HG02870 (cell line): ENCODE data around the gene DSCAML1.
"Not testable (repeated sequence)": the region's sequence is repeated elsewhere in the genome, so short reads cannot be mapped to it uniquely, and the experiment has no call there.

Experiments
- ATAC-seq: cut with Tn5 transposase; IDR thresholded peaks from one replicate; pipeline ENCODE4 v1.9.1; 2021; ENCODE audit warnings: mild to moderate bottlenecking, moderate library complexity; ENCODE audit not compliant: unreplicated experiment

DSCAML1 gene

DNA sequence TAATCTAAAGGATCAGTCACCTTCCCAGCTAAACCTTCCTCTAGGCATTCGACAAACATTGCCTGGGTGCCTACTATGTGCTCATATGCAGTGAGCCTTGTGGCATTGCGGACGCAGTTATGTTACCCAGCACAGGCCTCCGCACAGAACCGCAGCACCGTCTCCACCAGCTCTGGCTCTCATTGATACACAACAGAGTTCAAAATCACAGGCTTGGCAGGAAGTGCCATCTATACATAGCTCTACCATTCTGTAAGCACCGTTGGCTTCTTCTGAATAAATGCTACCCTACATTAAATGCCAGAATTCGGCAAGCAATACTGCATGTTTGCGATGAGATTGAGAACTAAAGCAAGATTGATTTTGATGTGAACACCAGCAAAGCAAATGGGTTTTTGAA is 31.0 kb downstream of the DSCAML1 start:
- ATAC-seq = no peak

DNA sequence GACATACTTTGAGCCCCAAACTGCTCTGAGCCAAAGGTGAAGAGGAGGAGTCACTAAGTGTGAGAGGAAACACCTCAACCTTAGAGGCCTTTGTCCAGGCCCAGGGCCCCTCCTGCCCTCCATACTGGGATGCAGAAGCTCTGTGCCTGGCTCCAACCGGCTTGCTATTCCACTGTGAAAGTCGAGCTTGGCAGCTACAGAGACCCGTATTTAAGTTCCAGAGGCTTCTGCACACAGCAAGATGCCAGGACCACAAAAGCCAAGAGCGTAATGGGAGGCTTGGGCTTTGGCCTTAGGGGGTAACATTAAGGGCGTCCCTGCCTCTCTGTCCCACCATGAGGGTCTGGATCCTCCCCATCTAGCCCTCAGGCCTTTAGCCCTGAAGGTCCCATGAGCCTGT is 31.9 kb downstream of the DSCAML1 start:
- ATAC-seq = no peak

DNA sequence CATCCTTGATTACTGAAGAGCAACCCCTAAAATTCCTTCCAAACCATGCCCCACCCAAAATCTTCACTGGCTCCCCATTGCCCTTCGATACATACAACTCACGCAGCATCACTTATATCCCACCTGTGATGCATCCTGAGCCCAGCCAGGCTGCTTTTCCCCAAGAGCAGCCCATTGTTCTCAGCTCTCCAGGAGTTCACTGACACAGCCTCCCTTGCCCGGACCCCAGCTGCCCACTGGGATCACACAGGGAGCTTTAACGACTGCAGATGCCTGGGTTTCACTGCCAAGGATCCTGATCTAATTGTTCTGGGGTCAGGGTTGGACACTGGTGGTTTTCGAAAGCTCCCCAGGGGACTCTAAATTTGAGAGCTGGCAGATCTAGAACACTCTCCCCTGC is 33.6 kb downstream of the DSCAML1 start:
- not testable (repeated sequence) for ATAC-seq

DNA sequence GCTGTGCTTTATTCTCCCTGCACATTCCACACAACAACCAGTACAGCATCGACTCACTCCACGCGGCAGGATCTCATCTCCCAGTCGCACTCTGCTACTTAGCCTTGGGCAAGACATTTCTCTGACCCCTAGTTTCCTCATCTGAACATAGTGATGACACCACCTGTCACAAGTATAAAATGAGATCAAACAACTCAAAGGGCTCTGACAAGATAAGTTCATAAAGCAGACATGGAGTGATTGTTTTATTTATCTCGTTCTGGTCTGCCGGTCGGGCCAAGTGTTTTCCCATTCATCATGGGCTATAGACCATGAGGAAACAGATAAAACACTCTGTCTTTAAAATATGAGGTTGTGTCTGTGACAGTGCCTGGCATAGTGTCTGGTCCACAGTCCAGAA is 35.0 kb downstream of the DSCAML1 start:
- ATAC-seq = no peak

DNA sequence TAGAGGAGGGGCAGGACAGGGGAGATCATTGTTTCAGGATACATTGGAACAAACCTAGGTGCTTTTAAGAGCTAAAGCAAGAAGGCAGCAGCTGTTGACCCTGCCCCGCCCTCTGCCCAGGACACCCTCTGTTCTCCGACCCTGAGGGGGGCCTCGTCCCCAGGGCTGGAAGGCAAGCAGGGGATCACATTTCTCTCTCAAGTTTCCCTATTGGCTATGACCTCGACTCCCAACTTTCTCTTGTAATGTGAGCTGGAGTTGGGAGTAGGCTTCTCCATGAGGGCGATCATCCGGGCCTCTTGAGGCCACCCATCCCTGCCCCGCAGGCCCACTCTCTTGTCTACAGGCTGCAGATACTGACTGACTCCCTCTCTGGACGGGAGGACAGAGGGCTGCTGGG is 37.7 kb downstream of the DSCAML1 start:
- no peak for ATAC-seq

DNA sequence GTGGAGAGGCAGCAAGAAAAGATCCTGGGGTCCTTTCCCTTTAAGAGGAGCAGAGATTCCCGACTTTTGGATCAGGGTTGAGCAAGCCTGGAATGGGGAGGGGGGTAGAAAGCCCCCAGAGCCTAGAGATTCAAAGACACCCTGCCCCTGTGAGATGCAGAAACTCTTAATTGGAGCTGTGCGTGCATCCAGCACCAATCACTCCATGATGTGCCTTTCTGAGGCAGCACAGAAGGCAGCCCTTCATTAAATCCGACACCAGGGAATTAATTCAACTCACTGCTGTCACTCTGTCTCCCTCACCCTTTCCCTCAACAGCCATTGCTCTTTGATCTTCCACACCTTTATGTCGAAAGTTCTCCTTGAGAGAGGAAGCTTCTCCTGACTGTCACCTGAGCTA is 43.0 kb downstream of the DSCAML1 start:
- no peak for ATAC-seq

DNA sequence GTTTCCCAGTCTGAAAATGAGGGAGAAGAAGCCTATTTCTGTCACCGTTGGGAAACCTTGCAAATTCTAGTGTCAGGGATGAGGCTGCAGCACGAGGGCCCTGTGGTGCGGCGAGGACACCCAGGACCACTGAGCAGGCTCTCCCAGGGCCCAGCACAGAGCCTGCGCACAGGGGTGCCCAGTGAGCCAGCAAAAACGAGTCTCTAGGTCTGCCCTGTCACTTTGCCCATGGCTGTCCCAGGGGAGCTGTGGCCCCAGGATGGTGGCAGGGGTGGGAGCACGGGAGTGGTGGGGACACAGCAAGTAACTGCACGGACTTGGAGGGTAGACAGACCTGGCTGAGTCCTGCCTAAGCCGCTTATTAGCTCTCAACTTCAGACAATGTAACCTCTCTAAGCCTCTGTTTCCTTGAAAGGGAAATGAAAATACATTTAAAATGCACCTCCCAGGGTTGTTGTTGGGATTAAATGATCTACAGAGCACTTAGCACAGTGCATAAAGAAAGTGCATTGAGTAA is 44.2 kb downstream of the DSCAML1 start:
- ATAC-seq = no peak

DNA sequence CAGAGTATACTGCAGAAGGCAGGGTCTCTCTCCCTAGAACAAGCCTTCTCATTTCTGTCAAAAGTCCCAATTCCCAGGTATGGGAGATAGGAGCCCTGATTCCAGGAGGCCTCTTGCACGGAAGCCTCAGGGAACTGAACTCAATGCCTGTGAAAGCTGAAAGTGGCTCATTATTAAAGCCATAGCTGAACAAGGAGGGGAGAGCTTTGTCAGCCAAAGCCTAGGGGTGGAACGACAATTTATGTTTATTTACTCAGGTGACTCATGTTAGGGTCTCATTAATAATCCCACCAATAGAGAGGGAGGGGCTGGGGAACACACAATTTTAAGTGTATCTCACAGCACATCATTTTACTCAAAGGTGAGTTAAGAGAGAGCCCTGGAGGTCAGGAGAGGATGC is 44.9 kb downstream of the DSCAML1 start:
- no peak for ATAC-seq

DNA sequence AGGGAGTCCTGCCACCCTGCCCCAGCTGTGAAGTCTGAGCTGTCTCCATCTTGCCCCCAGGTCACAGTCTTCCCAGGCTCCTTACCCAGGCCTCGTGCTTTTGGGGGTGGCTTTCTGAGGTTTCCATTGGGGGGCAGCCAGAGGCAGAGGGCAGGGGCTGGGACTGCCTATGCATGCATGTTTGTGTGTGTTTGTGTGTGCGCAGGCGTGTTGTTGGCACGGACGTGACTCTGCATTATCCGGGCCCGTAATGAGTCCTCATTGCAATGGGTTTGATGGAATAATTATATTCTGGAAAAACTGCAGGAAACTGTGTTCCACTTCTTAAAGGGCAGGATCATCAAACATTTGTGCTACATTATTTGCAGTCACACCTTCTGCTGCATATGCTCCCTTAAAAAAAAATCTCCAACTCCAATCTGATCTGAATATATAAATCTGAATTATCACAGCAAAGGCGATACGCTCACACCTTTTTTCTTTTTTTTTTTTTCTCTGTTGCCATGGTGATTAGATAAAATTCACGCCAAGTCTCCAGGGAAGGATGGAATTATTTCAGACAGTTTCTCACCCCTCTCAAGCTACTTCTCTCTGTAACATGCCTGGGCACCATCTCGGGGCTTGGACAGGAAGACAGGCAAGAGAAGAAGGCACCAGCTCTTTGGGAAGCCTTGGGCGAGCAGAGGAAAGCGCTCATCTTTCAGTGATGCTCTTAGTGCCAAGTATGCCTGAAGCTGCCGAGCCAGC is 45.9 kb downstream of the DSCAML1 start:
- no peak for ATAC-seq

DNA sequence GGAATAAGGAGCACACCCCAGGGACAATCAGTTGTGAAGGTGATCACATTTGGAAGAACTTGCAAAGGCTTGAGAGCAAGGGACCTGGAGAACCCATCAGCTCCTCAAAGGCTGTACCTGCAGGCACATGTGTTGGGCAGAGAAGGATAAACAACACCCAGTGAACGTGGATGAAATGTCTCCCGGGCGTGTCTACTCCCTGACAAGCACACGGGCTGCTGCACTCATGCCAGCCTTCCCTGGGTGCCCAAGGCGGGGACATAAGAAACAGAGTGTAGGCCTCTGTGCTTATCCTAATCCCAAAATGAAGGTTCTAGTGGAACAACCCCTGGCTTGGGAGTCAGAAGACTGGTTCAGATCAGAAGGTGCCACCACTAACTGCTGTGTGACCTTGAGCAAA is 46.7 kb downstream of the DSCAML1 start:
- no peak for ATAC-seq

DNA sequence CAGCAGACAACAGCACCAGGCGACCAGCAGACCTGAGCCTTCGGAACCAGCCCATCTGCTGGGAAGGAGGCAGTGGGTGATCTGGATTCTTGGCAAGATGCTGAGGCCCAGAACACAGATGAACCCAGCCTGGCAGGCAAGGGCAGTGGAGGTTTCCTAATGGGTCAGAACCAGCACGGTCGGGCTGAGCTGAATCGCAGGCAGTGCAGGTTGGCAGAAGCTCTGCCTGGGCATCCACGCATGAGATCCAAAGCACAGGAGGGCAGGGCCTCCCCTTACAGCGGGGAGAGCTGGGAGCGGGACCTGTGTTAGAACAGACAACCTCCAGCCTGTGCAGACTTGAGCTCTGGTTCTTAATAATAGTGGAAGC is 47.5 kb downstream of the DSCAML1 start:
- no peak for ATAC-seq

DNA sequence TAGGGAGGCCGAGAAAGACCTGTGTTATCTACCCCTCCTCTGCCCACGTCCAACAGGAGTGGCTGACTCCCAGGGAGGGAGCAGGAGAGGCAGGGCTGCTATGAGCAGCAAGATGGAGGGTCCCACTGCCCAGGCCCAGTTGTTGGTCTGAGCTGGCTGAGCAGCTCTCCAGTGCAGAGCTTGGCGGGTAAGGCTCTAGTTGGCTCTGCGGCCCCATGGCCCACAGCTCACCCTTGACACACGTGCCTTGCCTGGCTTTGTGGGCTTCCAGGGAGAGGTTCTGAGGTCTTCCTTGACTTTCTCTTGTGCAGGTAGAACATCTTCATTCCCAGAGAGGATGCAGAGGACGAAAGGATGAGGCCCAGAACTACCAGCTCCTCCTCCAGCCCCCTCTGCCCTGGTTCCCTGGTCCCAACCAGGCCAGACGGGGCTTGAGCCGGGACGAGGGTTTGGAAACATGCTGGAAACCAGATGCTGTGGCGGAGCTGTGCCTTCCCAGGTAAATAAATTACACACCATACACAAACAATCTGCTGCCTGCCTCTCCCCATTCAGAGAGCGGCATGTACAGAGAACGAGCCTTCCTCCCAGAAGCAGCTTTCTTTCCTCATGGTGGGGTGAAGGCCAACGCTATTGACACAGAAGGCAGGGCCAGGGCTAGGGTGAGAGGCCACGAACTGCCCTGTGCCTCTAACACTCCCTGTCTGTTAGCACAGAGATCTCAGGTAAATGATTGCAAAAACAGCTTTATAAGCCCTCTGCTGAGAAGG is 48.1 kb downstream of the DSCAML1 start:
- ATAC-seq = no peak

DNA sequence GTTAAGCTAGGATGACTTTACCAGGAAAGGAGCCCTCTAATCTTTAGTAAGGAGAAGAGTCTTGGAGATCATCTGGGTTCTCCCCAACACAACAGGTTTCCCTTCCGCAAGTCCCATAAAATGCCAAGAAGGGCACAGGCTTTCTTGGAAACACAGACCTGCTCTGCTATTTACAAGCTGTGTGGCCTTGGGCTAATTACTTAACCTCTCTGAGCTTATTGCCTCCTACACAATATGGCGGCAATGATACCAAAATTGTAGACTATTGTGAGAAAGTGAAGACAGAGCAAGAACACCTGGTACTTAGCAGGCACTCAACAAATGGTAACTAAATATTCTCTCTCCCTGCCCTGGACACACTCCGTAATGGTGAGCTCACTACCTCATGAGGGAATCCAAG is 49.1 kb downstream of the DSCAML1 start:
- ATAC-seq = no peak

DNA sequence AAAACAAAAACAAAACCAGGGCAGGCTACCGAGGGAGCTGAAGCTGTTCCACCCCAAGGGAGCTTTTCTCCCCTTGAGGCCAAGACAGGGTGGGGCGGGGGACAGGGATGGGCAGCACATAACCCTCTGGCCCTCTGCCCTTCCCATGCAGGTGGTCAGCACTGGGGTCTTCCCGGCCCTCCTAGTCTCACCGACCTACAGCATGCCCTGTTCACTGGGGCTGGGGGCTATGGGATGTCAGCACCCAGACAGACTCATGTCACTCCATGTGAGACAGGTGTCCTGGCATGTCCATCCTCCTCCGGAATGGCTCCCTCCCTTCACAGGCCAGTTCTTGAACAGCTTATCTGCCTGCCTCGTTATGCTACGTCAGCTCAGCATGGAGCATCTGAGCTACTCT is 51.7 kb downstream of the DSCAML1 start:
- no peak for ATAC-seq

DNA sequence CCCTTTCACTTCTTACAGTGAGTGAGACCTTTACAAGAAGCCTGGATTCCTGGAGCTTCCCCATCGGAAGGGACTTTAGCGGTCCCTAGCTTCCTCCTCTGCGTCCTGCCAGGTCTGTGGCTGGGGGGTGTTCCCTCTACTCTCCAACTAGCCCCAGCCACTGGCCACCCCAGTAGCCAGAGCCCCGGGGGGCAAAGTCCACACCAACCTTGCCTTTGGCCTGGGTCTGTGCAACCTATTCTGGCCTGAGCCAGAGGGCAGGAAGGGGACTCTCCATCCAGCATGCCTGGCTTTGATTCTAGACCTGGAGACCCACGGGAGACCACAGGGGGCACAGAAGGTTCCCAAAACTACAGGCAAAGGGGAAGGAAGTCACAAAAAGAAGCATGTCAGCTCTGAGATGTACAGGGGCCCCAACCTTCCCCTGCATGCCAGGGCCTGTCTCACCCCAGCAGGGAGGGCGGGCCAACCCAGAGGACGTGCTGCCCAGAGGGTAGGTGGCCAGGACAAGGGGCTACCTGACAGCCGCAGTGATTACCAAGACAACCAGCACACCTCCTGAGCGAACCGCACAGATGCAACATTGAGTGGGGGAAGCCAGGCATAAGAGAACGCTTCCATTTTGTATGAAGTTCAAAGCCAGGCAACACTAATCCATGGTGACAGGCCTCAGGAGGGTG is 52.4 kb downstream of the DSCAML1 start:
- no peak for ATAC-seq

DNA sequence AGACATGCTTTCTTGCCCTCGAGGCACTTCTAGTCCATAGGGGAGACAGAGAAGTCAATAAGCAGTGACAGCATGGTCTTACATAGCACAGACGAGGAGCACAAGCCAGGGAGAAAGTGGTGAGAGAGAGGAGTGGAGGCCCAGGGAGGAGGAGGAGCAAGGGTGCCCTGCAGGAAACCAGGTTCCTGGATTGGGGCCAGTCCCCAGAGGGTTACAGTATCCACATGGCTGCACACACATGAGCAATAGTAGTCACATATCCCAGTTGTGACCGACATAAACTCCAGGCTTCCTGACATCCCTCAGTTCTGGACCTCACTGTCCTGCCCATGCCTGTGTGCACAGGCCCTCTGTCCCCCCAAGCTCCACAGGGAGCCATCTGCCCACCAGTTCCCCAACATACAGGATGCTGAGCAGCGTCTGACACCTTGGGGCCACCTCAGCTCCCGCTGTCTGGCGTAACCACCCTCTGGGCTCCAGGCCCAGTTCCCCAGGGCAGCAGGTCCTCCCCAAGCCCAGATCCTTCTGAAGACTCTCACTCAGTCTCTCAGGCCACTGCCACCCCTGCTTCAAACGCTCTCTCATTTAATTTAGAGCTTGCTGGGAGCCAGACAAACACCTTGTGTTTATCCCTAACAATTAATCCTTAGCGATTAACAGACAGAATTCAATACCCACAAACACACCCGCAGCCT is 53.7 kb downstream of the DSCAML1 start:
- no peak for ATAC-seq

DNA sequence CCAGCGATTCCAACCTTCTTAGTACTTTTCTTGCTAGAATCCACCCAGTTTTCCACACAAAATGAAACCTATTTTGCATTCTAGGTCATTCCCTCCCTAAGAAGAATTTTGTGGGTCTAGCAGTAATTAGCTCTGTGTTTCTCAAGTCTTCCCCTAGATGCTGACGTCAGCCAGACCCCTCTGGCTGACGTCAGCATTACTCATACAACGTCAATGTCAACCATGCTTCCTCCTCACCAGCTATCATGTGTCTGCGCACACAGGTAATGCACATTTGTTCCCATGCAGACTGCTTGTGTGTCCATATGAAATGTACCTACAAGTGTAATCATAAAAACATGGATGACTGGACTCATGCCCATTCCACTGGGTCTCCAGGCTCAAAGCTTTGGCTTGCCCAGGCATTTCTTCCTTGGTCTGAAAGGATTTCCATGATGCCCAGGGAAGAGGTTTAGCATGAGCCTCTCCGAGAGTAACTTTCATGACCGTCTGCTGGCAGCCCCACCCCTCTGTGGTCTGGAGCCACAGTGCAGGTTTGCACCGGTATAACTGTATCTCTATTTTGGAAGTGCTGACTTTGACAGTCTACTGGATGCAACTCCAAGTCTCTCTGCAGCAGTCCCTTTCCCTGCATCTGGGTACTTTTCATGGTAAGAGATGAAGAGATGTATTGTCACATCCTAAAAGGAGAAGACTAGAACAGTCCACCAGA is 58.6 kb downstream of the DSCAML1 start:
- no peak for ATAC-seq

DNA sequence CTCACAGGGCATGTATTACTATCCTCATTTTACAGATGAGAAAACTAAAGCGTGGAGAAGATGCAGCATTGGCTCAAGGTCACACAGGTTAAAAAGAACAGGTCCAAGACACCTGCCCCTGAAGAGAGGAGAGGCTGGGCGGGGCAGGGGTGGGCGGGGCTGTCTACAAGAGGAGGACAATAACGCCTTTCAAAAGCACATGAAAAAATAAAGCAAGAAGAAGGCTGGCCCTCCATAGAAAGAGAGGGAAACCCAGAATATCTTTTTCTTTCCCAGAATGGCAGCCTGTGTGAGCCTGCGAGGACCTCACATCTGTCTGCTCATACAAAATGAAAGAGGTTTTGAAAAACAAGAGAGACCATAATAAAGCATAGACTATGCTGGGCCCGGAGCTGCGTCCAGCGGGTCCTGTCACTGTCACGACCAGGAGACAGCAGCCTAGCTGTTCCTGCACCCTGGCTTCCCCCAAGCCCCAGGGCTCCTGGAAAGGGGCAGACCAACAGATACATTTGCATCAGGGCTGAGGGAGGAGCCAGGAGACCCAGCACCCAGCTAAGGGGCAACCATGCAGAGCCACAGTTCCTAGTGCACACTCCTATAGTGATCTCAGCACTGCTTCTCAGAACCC is 61.6 kb downstream of the DSCAML1 start:
- no peak for ATAC-seq

DNA sequence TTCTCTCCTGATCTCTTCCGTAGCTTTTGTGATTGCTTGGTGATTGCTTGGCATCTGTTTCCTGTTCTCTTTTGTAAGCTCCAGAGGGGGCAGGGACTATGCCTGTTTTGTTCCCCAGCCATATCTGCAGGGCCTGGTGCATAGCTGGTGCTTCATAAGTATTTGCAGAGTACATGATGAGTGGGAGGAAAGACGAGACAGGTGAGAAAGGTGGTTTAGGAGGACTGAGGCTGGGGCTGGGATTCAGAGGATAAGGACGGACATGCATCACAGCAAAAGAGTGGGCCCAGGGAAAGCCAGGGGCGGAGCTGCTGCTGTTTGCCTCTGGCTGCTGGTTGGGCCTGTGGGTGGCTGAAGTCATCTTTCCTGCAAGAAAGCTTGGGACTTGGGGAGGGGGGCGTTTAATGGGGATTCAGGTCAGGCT is 62.4 kb downstream of the DSCAML1 start:
- no peak for ATAC-seq

DNA sequence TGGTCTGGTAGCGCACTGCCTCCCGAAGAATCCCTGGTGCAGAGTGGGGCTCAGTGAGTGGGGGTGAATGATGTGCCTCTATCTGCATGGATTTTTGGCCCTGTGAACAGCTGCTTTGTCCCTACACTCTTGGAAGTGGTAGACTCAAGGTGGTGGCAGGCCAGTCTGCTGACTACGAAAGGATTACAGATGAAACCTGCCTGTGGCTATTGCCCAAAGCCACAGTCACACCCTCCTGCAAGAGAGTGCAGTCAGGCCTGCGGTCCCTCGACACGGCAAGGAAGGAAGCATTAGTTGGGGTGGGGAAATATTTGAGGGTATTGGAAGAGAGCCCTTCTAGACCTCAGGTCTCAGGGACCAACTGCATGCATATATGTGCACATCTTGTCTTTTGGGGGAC is 63.7 kb downstream of the DSCAML1 start:
- ATAC-seq = no peak
